ENCODE results near the gene ANKFN1. TPM values are rescaled to one million over a fixed set of nuclear protein-coding genes. Genes with fewer than 3 reads are reported as not detected.

The ANKFN1 gene
- total RNA-seq, 2 donors from 2014 or later = 0.26 to 0.33 TPM

DNA sequence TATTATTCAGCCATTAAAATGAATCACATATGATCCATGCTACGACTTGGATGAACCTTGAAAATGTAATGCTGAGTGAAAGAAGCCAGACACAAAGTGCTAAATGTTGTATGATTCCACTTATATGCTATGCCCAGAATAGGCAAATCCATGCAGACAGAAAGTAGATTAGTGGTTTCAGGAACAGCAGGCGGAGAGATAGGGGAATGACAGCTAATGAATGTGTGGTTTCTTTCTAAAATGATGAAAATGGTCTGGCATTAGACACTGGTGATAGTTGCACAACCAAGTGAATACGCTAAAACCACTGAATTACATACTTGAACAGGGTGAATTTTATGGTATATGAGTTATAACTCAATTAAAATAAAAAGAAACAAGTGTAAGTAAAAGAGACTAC, 318.4 kb downstream of the ANKFN1 start:
- Histone ChIP-seq H3K36me3 (replicated peaks in 1 of 2; ENCODE audit: insufficient read depth in 1 of 2, low read depth in 2 of 2) (no peaks in the 10 kb centered on the region), H3K9me3 (peaks cover 0 to 8% (median 0%) of the 10 kb centered on the region in 3 donors), H3K4me1 (no peaks in the 10 kb centered on the region), H3K27me3 (no peaks in the 10 kb centered on the region), H3K4me3 (no peak overlapping the region), H3K27ac (no peak overlapping the region)
- TF ChIP-seq, protein P1, sequence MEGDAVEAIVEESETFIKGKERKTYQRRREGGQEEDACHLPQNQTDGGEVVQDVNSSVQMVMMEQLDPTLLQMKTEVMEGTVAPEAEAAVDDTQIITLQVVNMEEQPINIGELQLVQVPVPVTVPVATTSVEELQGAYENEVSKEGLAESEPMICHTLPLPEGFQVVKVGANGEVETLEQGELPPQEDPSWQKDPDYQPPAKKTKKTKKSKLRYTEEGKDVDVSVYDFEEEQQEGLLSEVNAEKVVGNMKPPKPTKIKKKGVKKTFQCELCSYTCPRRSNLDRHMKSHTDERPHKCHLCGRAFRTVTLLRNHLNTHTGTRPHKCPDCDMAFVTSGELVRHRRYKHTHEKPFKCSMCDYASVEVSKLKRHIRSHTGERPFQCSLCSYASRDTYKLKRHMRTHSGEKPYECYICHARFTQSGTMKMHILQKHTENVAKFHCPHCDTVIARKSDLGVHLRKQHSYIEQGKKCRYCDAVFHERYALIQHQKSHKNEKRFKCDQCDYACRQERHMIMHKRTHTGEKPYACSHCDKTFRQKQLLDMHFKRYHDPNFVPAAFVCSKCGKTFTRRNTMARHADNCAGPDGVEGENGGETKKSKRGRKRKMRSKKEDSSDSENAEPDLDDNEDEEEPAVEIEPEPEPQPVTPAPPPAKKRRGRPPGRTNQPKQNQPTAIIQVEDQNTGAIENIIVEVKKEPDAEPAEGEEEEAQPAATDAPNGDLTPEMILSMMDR (IDR thresholded peaks at IDR 0.05) = no peak
- no peak for TF ChIP-seq POLR2A (IDR thresholded peaks at IDR 0.05)
- ATAC-seq = no peak
- intact Hi-C loops (cut with DNase I) = no loop called here
- WGBS, 2 donors = 82 to 84% methylated on average over 3 of the region's 3 CpGs
- no peak for DNase-seq

DNA sequence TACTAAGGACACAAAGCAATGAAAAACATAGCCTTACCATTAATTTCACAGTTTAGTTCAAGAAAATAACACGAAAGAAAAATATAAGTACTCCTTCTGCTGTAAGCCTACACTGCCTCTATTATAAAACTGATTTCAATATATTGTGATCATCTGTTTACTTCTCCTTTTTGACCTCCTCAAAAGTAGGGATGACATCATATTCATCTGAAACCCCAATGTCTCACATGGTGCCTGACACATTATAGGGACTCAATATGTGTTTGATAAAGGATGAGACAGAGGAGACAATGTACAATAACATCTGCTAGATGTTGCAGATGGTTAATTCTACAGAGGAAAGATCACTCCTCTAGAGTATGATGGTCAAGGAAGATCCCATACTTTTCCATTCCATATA, 321.8 kb downstream of the ANKFN1 start:
- 40% methylated on average over 1 of the region's 1 CpG for WGBS, 2 donors
- Histone ChIP-seq H3K4me3 (no peak overlapping the region), H3K4me1 (no peaks in the 10 kb centered on the region), H3K27me3 (no peaks in the 10 kb centered on the region), H3K9me3 (peaks cover 0 to 8% (median 0%) of the 10 kb centered on the region in 3 donors), H3K36me3 (replicated peaks in 1 of 2; ENCODE audit: insufficient read depth in 1 of 2, low read depth in 2 of 2) (no peaks in the 10 kb centered on the region), H3K27ac (no peak overlapping the region)
- TF ChIP-seq, protein P1 (IDR thresholded peaks at IDR 0.05) = no peak
- TF ChIP-seq POLR2A (IDR thresholded peaks at IDR 0.05) = no peak
- DNase-seq (no peak), ATAC-seq (no peak)
- intact Hi-C loops (cut with DNase I) = no loop called here

DNA sequence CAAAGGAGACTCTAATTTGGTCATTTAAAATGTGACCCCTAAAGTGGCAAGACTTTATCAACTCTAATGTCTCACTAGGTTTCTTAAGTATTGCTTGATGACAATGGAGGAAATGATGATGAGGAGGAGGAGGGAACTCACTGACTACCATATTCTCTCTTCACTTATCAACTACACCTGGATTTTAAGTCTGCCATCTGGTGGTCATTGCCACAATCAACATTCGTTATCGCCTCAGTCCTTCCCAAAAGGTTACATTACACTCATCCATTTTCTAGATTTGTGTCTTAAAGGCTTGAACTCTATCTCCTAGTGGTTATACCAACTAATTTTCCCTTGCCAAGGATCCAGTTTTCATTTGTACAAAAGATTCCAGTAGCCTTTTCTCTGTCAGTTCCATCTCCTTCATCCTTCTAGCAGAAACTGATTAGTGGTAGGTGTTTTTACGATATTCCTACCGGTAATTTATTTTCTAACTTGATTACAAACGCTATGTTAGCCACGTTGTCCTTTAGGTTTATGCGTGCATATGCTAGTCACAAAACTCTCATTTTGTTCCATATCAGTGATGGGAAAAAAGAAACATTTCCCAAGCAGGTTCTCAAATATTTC, 325.7 kb downstream of the ANKFN1 start:
- no peak overlapping the region for H3K27ac ChIP-seq
- no peaks in the 10 kb centered on the region for H3K4me1 ChIP-seq
- WGBS, 2 donors = 51 to 52% methylated on average over 7 of the region's 7 CpGs
- intact Hi-C loops (cut with DNase I) = no loop called here
- DNase-seq (peak in 2 of 4 donors; percentile 5), ATAC-seq (no peak)
- H3K27me3 ChIP-seq = no peaks in the 10 kb centered on the region
- H3K9me3 ChIP-seq = no peaks in the 10 kb centered on the region
- TF ChIP-seq POLR2A (IDR thresholded peaks at IDR 0.05) = no peak
- TF ChIP-seq, protein P1 (IDR thresholded peaks at IDR 0.05) = peak; percentile 13 to 45 (median 37)
- H3K4me3 ChIP-seq = no peak overlapping the region
- H3K36me3 ChIP-seq (replicated peaks in 1 of 2; ENCODE audit: insufficient read depth in 1 of 2, low read depth in 2 of 2) = no peaks in the 10 kb centered on the region

DNA sequence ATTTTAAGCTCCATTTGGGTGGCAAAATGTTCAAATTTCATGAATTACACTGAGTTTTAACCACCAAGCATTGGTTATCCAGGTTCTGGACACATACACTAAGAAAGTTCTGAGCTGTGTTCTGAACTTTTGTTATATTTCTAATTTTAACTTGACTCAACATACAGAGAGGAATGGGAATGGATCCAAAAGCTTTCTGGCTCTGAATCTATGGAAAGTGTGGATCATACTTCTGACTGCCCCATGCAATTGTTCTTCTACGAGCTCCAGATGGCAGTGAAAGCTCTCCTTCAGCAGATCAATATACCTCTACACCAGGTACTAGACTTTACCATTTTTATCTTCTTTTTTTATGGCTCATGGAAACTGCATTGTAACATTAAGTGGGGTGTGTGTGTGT, 327.2 kb downstream of the ANKFN1 start:
- DNase-seq = no peak
- no peak for TF ChIP-seq POLR2A (IDR thresholded peaks at IDR 0.05)
- TF ChIP-seq, protein P1 (IDR thresholded peaks at IDR 0.05) = no peak
- no peak for ATAC-seq

DNA sequence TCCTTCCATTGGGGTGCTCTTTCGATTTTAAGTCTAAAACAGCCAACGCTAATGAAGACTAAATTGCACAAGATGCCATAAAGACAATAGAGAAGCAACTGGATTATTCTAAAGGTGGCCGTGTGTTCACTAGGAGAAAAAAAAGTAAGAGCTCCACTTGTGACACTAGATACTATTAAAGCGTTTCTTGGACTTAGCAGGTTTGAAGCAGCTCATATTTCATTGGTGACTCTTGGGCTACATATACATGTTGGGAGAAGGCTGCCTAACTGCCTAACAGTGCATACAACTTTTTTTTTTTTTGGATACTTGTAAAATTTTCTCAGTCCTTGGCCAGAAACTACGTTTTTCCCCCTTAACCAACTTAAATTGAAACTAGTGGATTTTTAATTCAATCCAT, 328.4 kb downstream of the ANKFN1 start:
- Histone ChIP-seq H3K27ac (no peak overlapping the region), H3K4me1 (no peaks in the 10 kb centered on the region), H3K36me3 (replicated peaks in 1 of 2; ENCODE audit: insufficient read depth in 1 of 2, low read depth in 2 of 2) (no peaks in the 10 kb centered on the region), H3K9me3 (no peaks in the 10 kb centered on the region), H3K27me3 (no peaks in the 10 kb centered on the region), H3K4me3 (no peak overlapping the region)
- 62 to 63% methylated on average over 5 of the region's 5 CpGs for WGBS, 2 donors
- intact Hi-C loops (cut with DNase I) = no loop called here
- DNase-seq (no peak), ATAC-seq (no peak)
- TF ChIP-seq POLR2A (IDR thresholded peaks at IDR 0.05) = no peak
- TF ChIP-seq, protein P1 (IDR thresholded peaks at IDR 0.05) = no peak

More for the DNA sequence above, 327.2 kb downstream of the ANKFN1 start:
- Histone ChIP-seq H3K27me3 (no peaks in the 10 kb centered on the region), H3K36me3 (replicated peaks in 1 of 2; ENCODE audit: insufficient read depth in 1 of 2, low read depth in 2 of 2) (no peaks in the 10 kb centered on the region), H3K4me1 (no peaks in the 10 kb centered on the region), H3K4me3 (no peak overlapping the region), H3K9me3 (no peaks in the 10 kb centered on the region), H3K27ac (no peak overlapping the region)
- WGBS, 2 donors = 38% methylated on average over 1 of the region's 1 CpG
- intact Hi-C loops (cut with DNase I) = no loop called here

All from body of pancreas (tissue), 4 donors.